HT-29 (cell line): Measurements from ENCODE around the gene GPR39. TPM values are rescaled to one million over a fixed set of nuclear protein-coding genes. Genes with fewer than 3 reads are reported as not detected.

Experiments
- DNase-seq: peaks from one replicate; pipeline ENCODE4 v3.0.0-alpha.2; 2015; ENCODE audit warnings: low spot score
- total RNA-seq: library from RNA; depleted of rRNA; stranded (reverse); fragments of >200 nt; shearing (Covaris generic); gene quantifications from 2 replicates; pipeline ENCODE4 v1.2.3, GENCODE V29; 2014

GPR39 gene
- total RNA-seq, 1 experiment from 2014 or later = 18.0 TPM

- no peak for DNase-seq
These were observed 181.2 kb downstream of the GPR39 start for GRCh38 chr2:132597831-132598230.

GRCh38 chr2:132598536-132598935, 181.9 kb downstream of the GPR39 start:
- DNase-seq = no peak

- DNase-seq = no peak
These were observed 183.0 kb downstream of the GPR39 start for GRCh38 chr2:132599556-132599955.

- no peak for DNase-seq
These were observed 188.0 kb downstream of the GPR39 start for GRCh38 chr2:132604561-132604960.

- DNase-seq = no peak
These were observed 188.9 kb downstream of the GPR39 start for GRCh38 chr2:132605236-132606180.

- DNase-seq = no peak
These were observed 190.0 kb downstream of the GPR39 start for GRCh38 chr2:132606649-132607048.

GRCh38 chr2:132607426-132608090, 191.0 kb downstream of the GPR39 start:
- no peak for DNase-seq

GRCh38 chr2:132608311-132608710, 191.7 kb downstream of the GPR39 start:
- DNase-seq = no peak

GRCh38 chr2:132609101-132609890, 192.7 kb downstream of the GPR39 start:
- DNase-seq = no peak

- no peak for DNase-seq
These were observed 195.1 kb downstream of the GPR39 start for GRCh38 chr2:132611719-132612118.

GRCh38 chr2:132615329-132616085, 198.9 kb downstream of the GPR39 start:
- no peak for DNase-seq

GRCh38 chr2:132617989-132618388, 201.4 kb downstream of the GPR39 start:
- no peak for DNase-seq

- DNase-seq = no peak
These were observed 202.1 kb downstream of the GPR39 start for GRCh38 chr2:132618734-132619133.

- no peak for DNase-seq
These were observed 203.5 kb downstream of the GPR39 start for GRCh38 chr2:132620115-132620514.

GRCh38 chr2:132621131-132621875, 204.7 kb downstream of the GPR39 start:
- DNase-seq = no peak

- DNase-seq = no peak
These were observed 206.7 kb downstream of the GPR39 start for GRCh38 chr2:132623096-132623839.

- no peak for DNase-seq
These were observed 210.9 kb downstream of the GPR39 start for GRCh38 chr2:132627536-132627935.

GRCh38 chr2:132632000-132632649, 215.5 kb downstream of the GPR39 start:
- DNase-seq = no peak

- DNase-seq = no peak
These were observed 217.0 kb downstream of the GPR39 start for GRCh38 chr2:132633635-132634034.
